ENCODE measurements around the gene PRKCH. TPM values are rescaled to one million over a fixed set of nuclear protein-coding genes. Genes with fewer than 3 reads are reported as not detected.

The PRKCH gene
- total RNA-seq, 6 experiments from 2014 or later = 5.0 to 12.1 (median 8.8) TPM

GRCh38 chr14:61565181-61565580 lies 243.8 kb downstream of the PRKCH start:
- peaks cover 0 to 24% (median 8%) of the 10 kb centered on the region in 4 donors for H3K4me1 ChIP-seq
- TF ChIP-seq POLR2A (IDR thresholded peaks at IDR 0.05) (no peak), CTCF (IDR thresholded peaks at IDR 0.05) (no peak)
- intact Hi-C loops (cut with DNase I) = no loop called here

GRCh38 chr14:61565836-61566536 lies 244.6 kb downstream of the PRKCH start:
- intact Hi-C loops (cut with DNase I) = no loop called here
- H3K27me3 ChIP-seq = no peaks in the 10 kb centered on the region
- DNase-seq (no peak), ATAC-seq (no peak)
- no peak overlapping the region for H3K27ac ChIP-seq
- no peaks in the 10 kb centered on the region for H3K36me3 ChIP-seq
- H3K4me3 ChIP-seq = no peak overlapping the region
- TF ChIP-seq POLR2A (IDR thresholded peaks at IDR 0.05) (no peak), CTCF (IDR thresholded peaks at IDR 0.05) (no peak)
- H3K4me1 ChIP-seq = peaks cover 0 to 23% (median 8%) of the 10 kb centered on the region in 4 donors
- no peaks in the 10 kb centered on the region for H3K9me3 ChIP-seq
- WGBS (ENCODE audit: insufficient coverage, low coverage, low lambda C conversion rate, missing lambda C conversion rate) = 84% methylated on average over 3 of the region's 3 CpGs

More at GRCh38 chr14:61565181-61565580, 243.8 kb downstream of the PRKCH start:
- DNase-seq = no peak
- H3K4me3 ChIP-seq = no peak overlapping the region
- no peaks in the 10 kb centered on the region for H3K27me3 ChIP-seq
- no peak overlapping the region for H3K27ac ChIP-seq
- H3K36me3 ChIP-seq = no peaks in the 10 kb centered on the region
- H3K9me3 ChIP-seq = no peaks in the 10 kb centered on the region
- ATAC-seq = no peak

GRCh38 chr14:61566537-61567225 lies 245.3 kb downstream of the PRKCH start:
- H3K27me3 ChIP-seq = no peaks in the 10 kb centered on the region
- H3K4me3 ChIP-seq = no peak overlapping the region
- H3K27ac ChIP-seq = no peak overlapping the region
- H3K36me3 ChIP-seq = no peaks in the 10 kb centered on the region
- ATAC-seq (no peak), DNase-seq (peak in 1 of 3 donors; percentile 13)
- H3K9me3 ChIP-seq = no peaks in the 10 kb centered on the region
- peaks cover 0 to 17% (median 5%) of the 10 kb centered on the region in 4 donors for H3K4me1 ChIP-seq
- 100% methylated on average over 2 of the region's 2 CpGs for WGBS (ENCODE audit: insufficient coverage, low coverage, low lambda C conversion rate, missing lambda C conversion rate)
- intact Hi-C loops (cut with DNase I) = no loop called here
- TF ChIP-seq POLR2A (IDR thresholded peaks at IDR 0.05) = no peak

- Histone ChIP-seq H3K4me3 (peak overlapping the region in 2 of 3 donors; percentile 41 to 45), H3K27me3 (no peaks in the 10 kb centered on the region), H3K36me3 (no peaks in the 10 kb centered on the region), H3K9me3 (no peaks in the 10 kb centered on the region), H3K27ac (peak overlapping the region in 2 of 3 donors; percentile 32 to 48), H3K4me1 (peaks cover 0 to 11% (median 3%) of the 10 kb centered on the region in 4 donors)
- intact Hi-C loops (cut with DNase I) = no loop called here
- DNase-seq (peak in 1 of 3 donors; percentile 50), ATAC-seq (peak in 3 of 4 donors; percentile 2 to 20 (median 8))
- TF ChIP-seq POLR2A (IDR thresholded peaks at IDR 0.05) (no peak), CTCF (IDR thresholded peaks at IDR 0.05) (peak in 1 of 4 donors; percentile 23)
- 46% methylated on average over 12 of the region's 13 CpGs for WGBS (ENCODE audit: insufficient coverage, low coverage, low lambda C conversion rate, missing lambda C conversion rate)
Measured at GRCh38 chr14:61567838-61568571, 246.6 kb downstream of the PRKCH start.
